SKM-1 treated with dmso at 0.1 percent for 144 hours (cell line): ENCODE results near the gene SRGAP3.

ENCODE experiments used
- DNase-seq: peaks from one replicate; lab custom pipeline; 2025; ENCODE audit not compliant: unreplicated experiment; lab: John Stamatoyannopoulos, UW

Gene SRGAP3

DNA sequence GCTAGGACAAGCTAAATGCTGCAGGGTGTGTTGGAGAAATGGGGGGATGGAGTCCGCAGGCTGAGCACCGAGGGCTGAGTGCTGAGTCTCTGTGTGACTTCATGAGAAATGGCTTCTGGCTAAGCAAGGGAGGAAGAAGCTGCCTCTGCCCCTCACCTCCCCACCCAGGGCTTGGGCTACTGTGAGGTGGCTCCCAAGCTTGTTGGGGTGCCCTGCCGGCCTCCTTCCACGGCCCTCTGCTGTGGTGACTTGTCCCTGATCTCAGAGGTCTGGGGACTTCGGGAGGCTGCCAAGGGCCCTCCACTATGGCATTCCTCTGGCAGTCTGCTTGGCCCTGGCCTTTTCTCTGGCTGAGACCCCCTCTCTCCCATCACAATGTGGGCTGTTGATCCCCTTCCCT is 256.1 kb downstream of the SRGAP3 start:
- DNase-seq = no peak

GRCh38 chr3:8992854-8993253 is 256.6 kb downstream of the SRGAP3 start:
- DNase-seq = no peak

GRCh38 chr3:8992199-8992598 is 257.2 kb downstream of the SRGAP3 start:
- no peak for DNase-seq

GRCh38 chr3:8990266-8991215 is 258.9 kb downstream of the SRGAP3 start:
- DNase-seq = no peak

DNA sequence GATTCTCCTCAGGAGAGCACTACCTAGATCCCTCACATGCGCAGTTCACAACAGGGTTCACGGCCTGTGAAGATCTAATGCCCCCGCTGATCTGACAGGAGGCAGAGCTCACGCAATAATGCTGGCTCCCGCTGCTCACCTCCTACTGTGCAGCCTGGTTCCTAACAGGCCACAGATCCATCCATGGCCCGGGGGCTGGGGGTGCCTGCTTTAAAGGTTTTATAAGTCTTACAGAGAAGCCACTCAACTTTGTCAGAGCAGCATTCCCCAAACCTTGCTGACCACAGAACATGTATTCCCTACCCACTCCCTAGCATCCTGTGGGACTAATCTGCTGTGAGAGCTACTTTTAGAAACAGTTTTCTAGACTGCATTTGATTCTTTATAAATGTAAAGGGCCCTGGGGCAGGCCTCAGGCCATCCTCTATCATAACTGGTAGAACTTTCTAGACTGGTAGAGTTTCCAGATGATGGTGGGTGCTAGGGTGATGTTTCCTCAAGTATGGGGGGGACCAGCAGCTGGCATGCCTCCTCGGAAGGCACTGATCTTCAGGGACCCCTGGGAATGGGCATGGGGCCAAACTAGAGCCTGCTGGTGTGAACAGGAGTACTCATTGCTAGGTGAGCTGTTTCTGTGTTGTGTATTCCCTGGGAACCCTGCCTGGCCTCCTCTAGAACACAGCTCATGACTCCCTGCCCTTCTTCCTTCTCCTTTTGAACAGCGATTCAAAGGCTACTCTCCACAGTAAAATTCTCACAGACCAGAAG is 260.5 kb downstream of the SRGAP3 start:
- no peak for DNase-seq

DNA sequence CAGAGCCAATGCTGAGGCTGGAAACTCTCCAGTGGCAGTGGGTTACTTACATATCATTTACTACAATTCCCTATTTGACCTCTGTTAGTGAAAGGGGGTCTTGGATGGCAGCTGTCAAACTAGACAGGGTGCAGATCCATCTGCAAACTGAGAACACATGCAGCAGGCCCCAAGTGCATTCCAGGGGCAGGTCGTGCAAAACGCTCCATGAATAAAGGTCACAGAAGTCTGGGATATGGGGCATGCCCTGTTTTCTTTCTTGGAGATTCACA is 261.1 kb downstream of the SRGAP3 start:
- no peak for DNase-seq

GRCh38 chr3:8987645-8988383 is 261.6 kb downstream of the SRGAP3 start:
- peak; percentile 41 for DNase-seq

DNA sequence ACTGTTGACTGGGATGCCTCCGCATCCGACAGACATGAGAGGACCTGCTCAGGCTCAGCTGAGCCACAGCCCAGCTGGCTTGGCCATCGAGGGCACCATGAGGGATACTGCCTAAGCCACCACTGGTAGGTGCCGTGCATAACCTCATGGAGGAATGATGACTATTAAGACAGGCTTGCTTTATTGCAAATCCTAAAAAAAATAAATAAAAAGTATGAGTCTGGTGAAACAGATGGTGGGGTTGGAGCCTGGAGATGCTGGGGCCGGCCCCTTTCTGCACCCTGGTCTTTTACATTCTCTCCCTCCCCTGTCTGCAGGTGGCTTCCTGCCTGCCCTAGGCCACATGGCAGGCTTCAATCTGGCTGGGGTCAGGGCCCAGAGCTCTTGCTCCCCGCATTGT is 262.2 kb downstream of the SRGAP3 start:
- DNase-seq = no peak

GRCh38 chr3:8986741-8987140 is 262.7 kb downstream of the SRGAP3 start:
- no peak for DNase-seq

DNA sequence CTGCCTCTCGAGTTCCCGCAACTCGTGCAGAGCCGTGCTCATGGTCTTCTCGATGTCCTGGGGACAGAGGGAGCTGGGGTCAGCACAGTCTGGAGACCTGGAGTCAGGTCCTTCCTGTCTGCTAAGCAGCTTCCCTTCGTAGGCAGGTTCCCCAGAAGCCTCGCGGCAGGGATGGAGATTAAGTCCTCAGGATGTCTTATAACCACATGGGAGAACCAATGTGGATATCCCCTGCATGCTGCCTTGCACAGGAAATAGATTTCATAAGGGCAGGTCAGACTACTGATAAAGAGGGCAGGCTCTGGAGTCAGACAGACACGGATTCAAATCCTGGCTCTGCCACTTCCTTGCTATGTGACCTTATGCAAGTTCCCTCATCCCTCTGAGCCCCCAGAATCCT is 263.6 kb downstream of the SRGAP3 start:
- no peak for DNase-seq

DNA sequence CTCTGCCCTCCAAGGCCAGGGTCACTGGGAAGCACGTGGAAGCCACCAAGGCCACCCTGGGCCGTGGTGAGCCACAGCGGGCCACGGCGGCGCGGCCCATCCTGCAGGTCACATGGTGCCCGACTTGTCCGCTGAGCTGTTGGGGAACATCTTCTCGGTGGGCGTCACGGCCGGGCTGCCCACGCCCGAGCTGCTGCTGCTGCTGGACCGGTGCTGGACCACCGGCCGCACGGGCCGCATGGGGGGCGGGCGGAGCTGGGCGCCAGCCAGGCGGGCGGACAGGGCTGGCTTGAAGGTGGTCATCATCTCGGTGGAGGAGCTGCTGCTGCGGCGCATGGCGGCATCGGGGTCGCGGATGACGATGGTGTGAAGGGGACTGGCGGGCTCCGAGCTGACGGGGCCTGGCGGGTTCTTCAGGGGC is 264.0 kb downstream of the SRGAP3 start:
- DNase-seq = no peak

GRCh38 chr3:8984526-8984925 is 264.9 kb downstream of the SRGAP3 start:
- no peak for DNase-seq

DNA sequence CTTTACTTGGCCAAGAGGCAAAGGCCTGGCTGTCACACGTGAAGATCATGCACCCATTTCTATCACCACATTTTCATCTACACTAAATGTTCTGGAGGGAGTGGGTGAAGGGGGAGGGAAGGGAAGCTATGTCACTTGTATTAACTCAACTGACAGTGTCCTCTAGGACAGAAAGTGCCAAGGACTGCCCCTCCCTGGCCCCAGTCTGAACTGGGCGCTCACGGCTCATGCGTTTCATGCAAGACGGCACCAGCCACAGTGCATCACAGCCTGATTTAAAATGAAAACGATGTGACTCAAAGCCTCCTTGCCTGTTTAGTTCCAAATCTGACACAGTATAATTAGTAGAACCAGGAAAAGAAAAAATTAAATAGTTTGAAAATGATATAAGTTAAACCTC is 265.4 kb downstream of the SRGAP3 start:
- no peak for DNase-seq

- DNase-seq = no peak
Observed at GRCh38 chr3:8983591-8983990, 265.9 kb downstream of the SRGAP3 start.

- no peak for DNase-seq
Observed at GRCh38 chr3:8983026-8983425, 266.4 kb downstream of the SRGAP3 start.

GRCh38 chr3:8982509-8982908 is 266.9 kb downstream of the SRGAP3 start:
- DNase-seq = peak; percentile 18

DNA sequence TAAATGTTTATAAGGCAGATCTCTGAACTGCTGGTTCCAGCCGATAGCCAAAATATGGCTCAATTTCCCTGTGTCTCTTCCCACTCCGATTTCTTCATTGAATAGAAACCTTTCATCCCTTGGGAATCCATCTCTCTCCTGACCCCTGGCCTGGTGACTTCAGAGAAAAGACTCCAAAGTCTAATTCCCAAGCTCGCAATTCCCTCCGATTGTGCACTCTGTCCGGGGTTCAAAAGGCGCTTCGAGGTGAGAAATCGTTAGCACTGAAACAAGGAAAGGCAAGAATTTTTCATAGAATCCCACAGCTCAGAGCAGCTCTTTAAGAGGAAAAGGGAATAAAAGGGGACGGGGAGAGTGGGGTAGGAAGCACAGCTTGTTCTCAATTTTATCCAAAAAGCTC is 267.7 kb downstream of the SRGAP3 start:
- no peak for DNase-seq

DNA sequence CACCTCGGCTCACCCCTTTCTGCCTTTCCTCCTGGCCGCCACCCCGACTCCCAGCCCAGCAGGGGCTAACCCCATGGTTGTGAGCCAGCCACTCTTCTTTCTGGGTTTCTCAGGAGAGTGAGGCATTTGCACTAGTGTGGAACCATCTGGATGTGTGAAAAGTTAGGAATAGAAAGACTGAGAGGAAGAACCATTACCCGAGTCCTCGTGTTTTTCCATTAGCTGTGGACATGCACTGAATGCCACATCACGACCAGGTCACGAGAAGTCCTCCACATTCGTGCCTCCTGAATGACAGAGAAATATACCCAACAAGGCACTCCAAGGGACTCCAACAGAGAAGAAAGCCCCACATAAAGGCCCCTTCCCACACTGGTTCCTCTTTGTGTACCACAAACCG is 268.1 kb downstream of the SRGAP3 start:
- DNase-seq = no peak

GRCh38 chr3:8980756-8981257 is 268.6 kb downstream of the SRGAP3 start:
- DNase-seq = no peak

DNA sequence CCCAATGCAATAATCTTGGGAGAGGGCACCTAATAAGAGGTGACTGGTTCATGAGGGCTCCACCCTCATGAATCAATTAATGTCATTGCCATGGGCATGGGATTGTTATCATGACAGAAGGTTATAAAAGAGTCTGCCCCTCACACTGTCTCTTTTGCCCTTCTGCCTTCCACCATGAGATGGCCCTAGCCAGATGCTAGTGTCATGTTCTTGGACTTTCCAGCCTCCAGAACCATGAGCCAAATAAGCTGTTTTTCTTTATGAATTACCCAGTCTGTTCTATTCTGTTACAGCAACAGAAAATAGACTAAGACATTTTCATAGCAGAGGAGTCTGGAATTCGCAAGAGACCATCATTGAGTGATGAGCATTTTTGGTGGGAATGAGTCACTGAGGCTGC is 270.2 kb downstream of the SRGAP3 start:
- no peak for DNase-seq

GRCh38 chr3:8978551-8978950 is 270.9 kb downstream of the SRGAP3 start:
- DNase-seq = no peak
